Chondrocyte (in vitro differentiated cells): ENCODE data around the gene DOCK2. TPM values are rescaled to one million over a fixed set of nuclear protein-coding genes. Genes with fewer than 3 reads are reported as not detected.

ENCODE experiments used
- DNase-seq: peaks from one replicate; pipeline ENCODE4 v3.0.0; 2021; ENCODE audit warnings: mixed read lengths, low spot score
- H3K27ac Mint-ChIP-seq: one replicate; pipeline ENCODE4 v1.8.0; 2021; ENCODE audit warnings: mild to moderate bottlenecking, moderate library complexity, mixed read lengths; ENCODE audit not compliant: unreplicated experiment
- H3K27me3 Mint-ChIP-seq: 2 replicates; pipeline ENCODE4 v1.8.0; 2021; ENCODE audit warnings: low read depth, mixed read lengths
- H3K36me3 Mint-ChIP-seq: 2 replicates; pipeline ENCODE4 v1.8.0; 2021; ENCODE audit warnings: low read depth, mixed read lengths
- H3K4me1 Mint-ChIP-seq: 2 replicates; pipeline ENCODE4 v1.8.0; 2021; ENCODE audit warnings: low read depth, mild to moderate bottlenecking, mixed read lengths
- H3K4me3 Mint-ChIP-seq: one replicate; pipeline ENCODE4 v1.8.0; 2021; ENCODE audit warnings: mild to moderate bottlenecking, moderate library complexity, mixed read lengths; ENCODE audit not compliant: unreplicated experiment
- H3K9me3 Mint-ChIP-seq: 2 replicates; pipeline ENCODE4 v1.8.0; 2021; ENCODE audit warnings: low read depth, mixed read lengths
- CTCF ChIP-seq: fragments of 200-600 bp; sonication (generic); IDR thresholded peaks from 2 replicates; pipeline ENCODE4 v1.5.0; 2021; ENCODE audit warnings: antibody characterized with exemption, mild to moderate bottlenecking, moderate library complexity
- total RNA-seq: library from RNA; stranded (reverse); gene quantifications from 3 replicates; pipeline ENCODE4 v1.2.1, GENCODE V29; 2021

Gene DOCK2
- total RNA-seq, 1 donor from 2014 or later: 3.1 TPM

- no peak for TF ChIP-seq CTCF
- Mint-ChIP-seq H3K27me3 (no peaks in the 10 kb centered on the region), H3K9me3 (no peaks in the 10 kb centered on the region), H3K4me3 (no peak overlapping the region), H3K27ac (no peak overlapping the region), H3K4me1 (no peaks in the 10 kb centered on the region), H3K36me3 (no peaks in the 10 kb centered on the region)
- DNase-seq: no peak
Measured at GRCh38 chr5:169934990-169935389, 297.9 kb downstream of the DOCK2 start.

GRCh38 chr5:169935762-169936161 lies 298.7 kb downstream of the DOCK2 start:
- DNase-seq: no peak
- H3K4me3 Mint-ChIP-seq: no peak overlapping the region
- H3K9me3 Mint-ChIP-seq: no peaks in the 10 kb centered on the region
- no peaks in the 10 kb centered on the region for H3K4me1 Mint-ChIP-seq
- no peak overlapping the region for H3K27ac Mint-ChIP-seq
- TF ChIP-seq CTCF: no peak
- no peaks in the 10 kb centered on the region for H3K36me3 Mint-ChIP-seq
- no peaks in the 10 kb centered on the region for H3K27me3 Mint-ChIP-seq

GRCh38 chr5:169938439-169938838 lies 301.4 kb downstream of the DOCK2 start:
- DNase-seq: no peak
- Mint-ChIP-seq H3K27me3 (no peaks in the 10 kb centered on the region), H3K4me3 (no peak overlapping the region), H3K4me1 (no peaks in the 10 kb centered on the region), H3K9me3 (no peaks in the 10 kb centered on the region), H3K27ac (no peak overlapping the region), H3K36me3 (no peaks in the 10 kb centered on the region)
- no peak for TF ChIP-seq CTCF

- no peak for DNase-seq
- TF ChIP-seq CTCF: no peak
- H3K27ac Mint-ChIP-seq: no peak overlapping the region
- H3K27me3 Mint-ChIP-seq: no peaks in the 10 kb centered on the region
- H3K9me3 Mint-ChIP-seq: no peaks in the 10 kb centered on the region
- H3K4me3 Mint-ChIP-seq: no peak overlapping the region
- no peaks in the 10 kb centered on the region for H3K4me1 Mint-ChIP-seq
- H3K36me3 Mint-ChIP-seq: no peaks in the 10 kb centered on the region
Measured at GRCh38 chr5:169939731-169940130, 302.7 kb downstream of the DOCK2 start.

GRCh38 chr5:169941542-169941941 lies 304.5 kb downstream of the DOCK2 start:
- no peak for TF ChIP-seq CTCF
- H3K4me1 Mint-ChIP-seq: peaks cover 13% of the 10 kb centered on the region
- no peak for DNase-seq

More at GRCh38 chr5:169941542-169941941, 304.5 kb downstream of the DOCK2 start:
- Mint-ChIP-seq H3K9me3 (no peaks in the 10 kb centered on the region), H3K4me3 (no peak overlapping the region), H3K27me3 (no peaks in the 10 kb centered on the region), H3K27ac (no peak overlapping the region), H3K36me3 (no peaks in the 10 kb centered on the region)
